Cardiac atrium fibroblast (primary cell): Measurements from ENCODE around the gene RAB40C. TPM values are rescaled to one million over a fixed set of nuclear protein-coding genes. Genes with fewer than 3 reads are reported as not detected.

Source experiments
- total RNA-seq: library from RNA; depleted of rRNA; stranded (reverse); fragments of >200 nt; gene quantifications from 2 replicates; pipeline ENCODE4 v1.2.3, GENCODE V29; 2015

RAB40C gene
- 11.6 and 18.6 TPM in 2 replicates for total RNA-seq

GRCh38 chr16:589658-590187 lies at the start of gene RAB40C:
TSS of gene RAB40C (plus strand) at chr16:590066. CDS start at chr16:590292, 226 bp downstream.

GRCh38 chr16:560204-560700 lies 29.6 kb upstream of the RAB40C start, which contains the start of gene PRR35:
TSS of gene PRR35 (plus strand) at chr16:560394. CDS start at chr16:563295, 2,901 bp downstream.

DNA sequence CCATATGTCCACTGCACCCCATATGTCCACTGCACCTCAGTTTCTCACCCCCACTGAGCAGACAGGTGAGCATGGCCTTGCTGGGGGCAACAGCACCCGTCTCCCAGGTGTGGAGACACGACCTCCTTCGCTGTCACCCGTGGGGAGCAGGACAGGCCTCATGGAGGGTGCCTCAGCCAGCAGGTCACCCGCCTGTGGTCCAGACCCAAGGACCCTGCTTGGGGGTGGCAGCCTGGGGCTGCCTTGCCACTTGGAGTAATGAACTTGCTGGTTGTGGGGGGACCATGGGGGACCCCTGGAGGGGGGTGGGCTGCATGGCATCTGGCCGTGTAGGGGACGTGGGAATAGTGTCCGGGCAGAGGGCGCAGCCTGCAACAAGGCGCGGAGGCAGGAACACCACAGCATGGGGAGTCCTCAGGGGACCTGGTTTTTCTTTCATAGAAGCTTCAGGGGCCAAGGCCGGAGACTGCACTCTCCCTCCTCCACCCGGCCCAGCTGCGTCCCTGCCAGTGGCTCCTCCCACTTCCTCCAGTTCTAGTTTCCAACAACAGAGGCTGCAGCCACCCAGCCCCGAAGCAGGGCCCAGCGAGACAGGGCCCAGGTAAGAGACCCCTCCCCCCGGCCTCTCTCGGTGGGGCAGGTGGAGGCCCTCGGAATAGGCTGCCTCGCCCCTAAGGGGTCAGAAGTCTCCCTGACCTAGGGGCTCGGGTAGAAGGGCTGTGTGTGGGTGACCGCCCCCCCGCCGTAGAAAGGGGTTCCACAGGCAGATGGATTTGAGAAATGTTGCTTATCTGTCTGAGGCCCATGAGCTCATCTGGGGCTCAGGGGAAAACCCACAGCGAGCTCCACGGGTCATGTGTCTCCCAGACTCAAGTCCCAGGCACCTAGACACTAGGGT lies 23.1 kb upstream of the RAB40C start, which contains the start of gene NHLRC4:
TSS of gene NHLRC4 (plus strand) at position 531 of the 898 bp plus-strand sequence. CDS start 1,043 bp downstream, outside the sequence.

GRCh38 chr16:569445-570254 lies 20.2 kb upstream of the RAB40C start, which contains the start of gene PIGQ:
TSS of gene PIGQ (plus strand) at chr16:569968. CDS start at chr16:574075, 4,107 bp downstream.

DNA sequence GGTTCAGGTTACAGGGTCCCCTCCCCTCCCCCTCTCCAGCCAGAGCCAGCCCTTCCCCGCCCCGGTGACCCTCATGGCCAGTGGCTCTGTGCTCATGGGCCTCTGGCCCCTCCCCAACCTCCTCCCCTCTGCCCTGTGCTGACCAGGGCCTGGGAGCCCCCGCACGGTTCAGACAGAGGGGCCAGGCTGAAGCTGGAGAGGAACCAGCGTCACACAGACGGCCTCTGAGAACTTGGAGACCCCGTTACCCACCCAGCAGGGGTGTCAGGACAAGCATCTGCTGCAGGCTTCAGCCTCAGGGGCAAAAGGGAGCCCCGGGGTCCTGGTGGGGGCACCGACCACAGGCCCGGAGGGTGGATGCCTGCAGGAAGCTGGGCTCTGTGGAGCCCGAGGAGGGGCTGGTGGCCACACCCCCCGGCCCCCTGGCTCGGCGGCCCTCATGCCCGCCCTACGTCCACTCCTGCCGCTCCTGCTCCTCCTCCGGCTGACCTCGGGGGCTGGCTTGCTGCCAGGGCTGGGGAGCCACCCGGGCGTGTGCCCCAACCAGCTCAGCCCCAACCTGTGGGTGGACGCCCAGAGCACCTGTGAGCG lies 41.0 kb downstream of the RAB40C start, which contains the start of gene WFIKKN1:
TSS of gene WFIKKN1 (plus strand) at position 171 of the 591 bp plus-strand sequence. CDS start at position 440, 269 bp downstream.

GRCh38 chr16:636206-637080 lies 46.6 kb downstream of the RAB40C start, which contains the start of gene METTL26:
TSS of gene METTL26 (minus strand) at chr16:636305. CDS start at chr16:636290, 15 bp downstream.

DNA sequence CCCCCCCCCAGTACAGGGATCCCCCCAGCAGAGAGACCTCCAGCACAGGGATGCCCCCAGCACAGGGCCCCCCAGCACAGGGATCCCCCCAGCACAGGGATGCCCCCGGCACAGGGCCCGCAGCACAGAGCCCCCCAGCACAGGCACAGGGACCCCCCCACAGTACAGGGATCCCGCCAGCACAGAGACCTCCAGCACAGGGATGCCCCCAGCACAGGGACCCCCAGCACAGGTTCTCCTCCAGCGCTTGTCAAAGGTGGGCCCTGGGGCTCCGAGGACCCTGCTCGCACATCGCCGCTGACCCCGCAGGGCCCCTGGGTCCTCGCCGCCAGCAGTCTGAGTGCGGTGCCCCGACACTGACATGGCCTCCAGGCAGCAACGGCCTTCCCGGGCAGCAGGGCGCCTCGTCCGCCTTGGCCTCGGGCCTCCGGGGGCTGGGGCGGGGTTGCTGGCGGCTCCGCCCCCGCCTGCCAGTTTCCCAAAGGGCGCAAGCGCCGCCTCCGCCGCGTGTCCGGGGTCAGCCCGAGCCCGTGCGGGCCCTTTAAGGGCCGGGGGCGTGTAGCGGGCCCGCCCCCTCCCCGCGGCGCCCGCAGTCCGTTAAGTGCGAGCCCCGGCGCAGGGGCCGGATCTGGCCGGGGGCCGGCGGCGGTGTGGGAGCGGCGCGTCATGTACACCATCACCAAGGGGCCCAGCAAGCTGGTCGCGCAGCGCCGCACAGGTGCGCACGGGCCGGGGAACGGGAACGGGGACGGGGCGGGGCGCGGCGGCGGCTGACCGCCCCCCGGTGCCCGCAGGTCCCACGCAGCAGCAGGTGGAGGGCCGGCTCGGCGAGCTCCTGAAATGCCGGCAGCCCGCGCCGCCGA lies 51.7 kb downstream of the RAB40C start, which contains the start of gene MCRIP2:
TSS of gene MCRIP2 (plus strand) at position 503 of the 863 bp plus-strand sequence. CDS start at position 667, 164 bp downstream.

GRCh38 chr16:648781-649589 lies 59.1 kb downstream of the RAB40C start, which contains the start of gene WDR90:
TSS of gene WDR90 (plus strand) at chr16:649365. CDS start at chr16:649417, 52 bp downstream.

GRCh38 chr16:667780-668518 lies 78.1 kb downstream of the RAB40C start, which contains the start of gene RHOT2:
TSS of gene RHOT2 (plus strand) at chr16:668132. CDS start at chr16:668200, 68 bp downstream.

DNA sequence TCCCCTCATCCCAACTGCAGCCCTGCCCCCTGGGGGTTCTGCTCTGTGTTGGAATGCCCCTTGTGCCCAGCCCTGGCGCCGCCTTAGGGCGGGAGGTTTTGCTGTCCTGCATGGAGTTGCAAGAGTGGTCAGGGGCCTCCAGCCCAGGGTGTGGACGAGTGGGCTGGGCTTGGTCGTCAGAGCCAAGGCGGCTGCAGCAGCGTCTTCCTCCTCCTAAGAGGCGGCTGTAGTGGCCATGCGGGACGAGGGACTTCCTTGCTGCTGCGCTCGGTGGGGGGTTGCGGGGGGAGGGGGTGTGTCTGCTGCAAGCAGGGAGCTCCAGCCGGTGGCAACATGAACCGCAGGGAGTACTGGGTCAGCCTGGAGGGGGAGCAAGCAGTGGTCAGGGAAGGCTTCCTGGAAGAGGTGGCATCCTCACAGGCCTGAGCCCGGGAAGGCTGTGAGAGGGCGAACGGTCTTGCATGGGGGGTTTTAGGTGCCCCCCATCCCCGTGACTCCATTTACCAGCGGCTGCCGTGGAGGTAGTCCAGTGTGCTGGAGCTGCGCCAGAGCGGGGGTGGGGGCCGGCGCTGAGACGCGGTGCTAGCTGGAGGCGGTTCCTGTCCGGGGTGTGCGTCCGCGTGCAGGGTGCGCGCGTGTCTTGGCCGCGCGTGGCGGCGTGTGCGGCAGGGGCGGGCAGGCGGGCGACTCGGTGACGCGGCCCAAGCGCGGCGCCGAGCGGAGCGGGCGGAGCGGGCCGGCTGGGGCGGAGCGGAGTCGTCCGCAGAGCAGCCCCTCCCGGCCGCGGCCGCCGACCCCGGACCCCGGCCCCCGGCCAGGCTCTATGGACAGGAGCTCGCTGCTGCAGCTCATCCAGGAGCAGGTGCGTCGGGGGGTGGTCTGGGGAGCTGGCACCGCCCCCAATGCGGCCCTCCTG lies 85.4 kb downstream of the RAB40C start, which contains the start of gene RHBDL1:
TSS of gene RHBDL1 (plus strand) at position 704 of the 916 bp plus-strand sequence. CDS start at position 824, 120 bp downstream.

Other genes starting within 250 kb of the RAB40C start
- 16.2 and 21.5 TPM in 2 replicates for gene AXIN1, start 237.3 kb upstream of the RAB40C start, total RNA-seq
- gene MRPL28, start 219.5 kb upstream of the RAB40C start, total RNA-seq = 59.8 and 94.1 TPM in 2 replicates
- 40.1 and 47.3 TPM in 2 replicates for gene PGAP6, start 208.1 kb upstream of the RAB40C start, total RNA-seq
- gene NME4, start 192.9 kb upstream of the RAB40C start, total RNA-seq = 175 and 182 TPM in 2 replicates
- gene DECR2, start 188.2 kb upstream of the RAB40C start, total RNA-seq = 9.6 and 16.8 TPM in 2 replicates
- gene RAB11FIP3, start 164.4 kb upstream of the RAB40C start, total RNA-seq = 32.1 and 33.0 TPM in 2 replicates
- 32.9 and 43.7 TPM in 2 replicates for gene CAPN15, start 62.4 kb upstream of the RAB40C start, total RNA-seq
- gene PRR35, start 29.7 kb upstream of the RAB40C start, total RNA-seq = not detected in 2 replicates
- gene NHLRC4, start 23.1 kb upstream of the RAB40C start, total RNA-seq = 2.2 and 6.5 TPM in 2 replicates
- gene PIGQ, start 20.1 kb upstream of the RAB40C start, total RNA-seq = 22.4 and 30.7 TPM in 2 replicates
- gene WFIKKN1, start 40.9 kb downstream of the RAB40C start, total RNA-seq = under 0.01 TPM in 1 of 2 replicates, not detected in the other
- gene METTL26, start 46.2 kb downstream of the RAB40C start, total RNA-seq = 119 and 170 TPM in 2 replicates
- 28.2 and 41.8 TPM in 2 replicates for gene MCRIP2, start 51.8 kb downstream of the RAB40C start, total RNA-seq
- gene WDR90, start 59.3 kb downstream of the RAB40C start, total RNA-seq = 9.2 and 12.6 TPM in 2 replicates
- gene RHOT2, start 78.1 kb downstream of the RAB40C start, total RNA-seq = 48.6 and 67.3 TPM in 2 replicates
- 2.9 TPM in 1 of 2 replicates, not detected in the other for gene RHBDL1, start 85.6 kb downstream of the RAB40C start, total RNA-seq
- gene STUB1, start 90.3 kb downstream of the RAB40C start, total RNA-seq = 147 and 190 TPM in 2 replicates
- 43.3 and 83.1 TPM in 2 replicates for gene JMJD8, start 94.3 kb downstream of the RAB40C start, total RNA-seq
- gene WDR24, start 100.3 kb downstream of the RAB40C start, total RNA-seq = 9.7 and 12.8 TPM in 2 replicates
- 1.9 and 2.9 TPM in 2 replicates for gene FBXL16, start 115.7 kb downstream of the RAB40C start, total RNA-seq
- gene METRN, start 125.1 kb downstream of the RAB40C start, total RNA-seq = 84.7 and 120 TPM in 2 replicates
- 13.4 and 19.0 TPM in 2 replicates for gene ANTKMT, start 131.1 kb downstream of the RAB40C start, total RNA-seq
- 1.6 and 4.5 TPM in 2 replicates for gene CCDC78, start 136.4 kb downstream of the RAB40C start, total RNA-seq
- gene HAGHL, start 137.0 kb downstream of the RAB40C start, total RNA-seq = 4.0 and 25.1 TPM in 2 replicates
- 16.8 and 31.4 TPM in 2 replicates for gene CIAO3, start 150.9 kb downstream of the RAB40C start, total RNA-seq
- not detected in 2 replicates for gene MSLN, start 170.7 kb downstream of the RAB40C start, total RNA-seq
- 20.0 and 33.5 TPM in 2 replicates for gene RPUSD1, start 198.3 kb downstream of the RAB40C start, total RNA-seq
- gene CHTF18, start 198.6 kb downstream of the RAB40C start, total RNA-seq = 16.6 and 22.0 TPM in 2 replicates
- not detected in 2 replicates for gene GNG13, start 210.7 kb downstream of the RAB40C start, total RNA-seq